Measurements from ENCODE around the gene PRSS22.

The PRSS22 gene

GRCh38 chr16:2879854-2880508 is 22.0 kb upstream of the PRSS22 start:
- DNase-seq = no peak

- DNase-seq = peak; percentile 66
These were observed 17.0 kb upstream of the PRSS22 start for GRCh38 chr16:2874912-2875362.

- DNase-seq = no peak
These were observed 16.3 kb upstream of the PRSS22 start for GRCh38 chr16:2874032-2874911.

DNA sequence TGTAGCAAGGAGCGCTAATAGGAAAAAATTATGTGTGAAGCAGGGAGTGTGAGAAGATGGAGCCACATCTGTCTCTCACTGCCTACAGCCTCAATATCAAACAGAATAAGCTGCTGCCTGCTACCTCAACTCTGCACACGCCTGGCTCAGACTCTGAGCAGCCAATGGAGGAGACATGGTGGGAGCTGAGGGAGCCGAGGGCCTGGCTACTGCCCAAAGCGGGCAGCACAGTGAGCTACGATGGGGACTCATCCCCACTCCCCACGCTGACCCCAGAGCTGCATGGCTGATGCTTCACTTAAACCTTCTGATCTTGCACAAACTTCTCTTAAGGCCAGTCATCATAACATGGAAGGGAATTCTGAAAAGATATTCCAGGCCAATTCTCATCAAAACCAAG is 14.0 kb upstream of the PRSS22 start:
- no peak for DNase-seq

DNA sequence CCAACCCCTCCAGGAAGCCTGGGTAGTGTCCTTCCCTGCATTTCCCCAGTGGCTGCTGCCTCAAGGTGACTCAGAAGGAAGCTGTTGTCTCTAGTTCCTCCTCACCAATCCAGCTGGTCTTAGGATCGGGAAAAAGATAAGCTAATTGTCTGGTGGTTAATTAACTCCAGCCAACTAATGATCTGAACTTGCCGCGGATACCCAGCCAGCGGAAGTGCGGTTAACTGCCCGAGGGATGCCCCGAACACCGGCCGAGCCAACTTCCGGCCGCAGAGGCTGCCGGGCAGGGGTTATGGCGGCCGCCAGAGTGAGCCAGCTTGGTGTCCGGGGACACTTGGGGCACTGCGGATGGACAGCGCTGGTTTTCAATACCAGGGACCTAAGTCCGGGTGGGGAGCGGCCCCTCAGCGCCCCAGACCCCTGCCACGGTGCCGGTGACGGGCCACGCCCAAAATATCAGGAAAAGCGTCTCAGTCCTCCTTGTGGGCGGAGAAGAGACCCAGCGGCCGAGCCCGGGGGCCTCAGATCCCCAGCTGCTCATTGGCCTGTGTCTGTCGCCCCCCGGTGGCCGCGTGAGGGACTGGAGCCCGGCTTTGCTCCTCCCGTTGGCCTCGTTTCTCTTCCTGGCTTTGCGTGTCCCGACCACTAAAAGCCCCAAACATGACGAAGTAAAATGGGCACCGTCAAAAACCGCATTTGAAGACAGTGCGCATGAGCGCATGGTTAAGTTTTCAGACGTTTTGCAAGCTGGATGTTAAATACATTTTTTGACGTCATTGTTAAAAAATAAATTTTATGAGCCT is 10.2 kb upstream of the PRSS22 start:
- DNase-seq = peak; percentile 68

- DNase-seq = no peak
These were observed 9.7 kb upstream of the PRSS22 start for GRCh38 chr16:2867661-2867986.

- no peak for DNase-seq
These were observed 8.5 kb upstream of the PRSS22 start for GRCh38 chr16:2866431-2866830.

GRCh38 chr16:2865651-2866050 is 7.7 kb upstream of the PRSS22 start:
- DNase-seq = no peak

DNA sequence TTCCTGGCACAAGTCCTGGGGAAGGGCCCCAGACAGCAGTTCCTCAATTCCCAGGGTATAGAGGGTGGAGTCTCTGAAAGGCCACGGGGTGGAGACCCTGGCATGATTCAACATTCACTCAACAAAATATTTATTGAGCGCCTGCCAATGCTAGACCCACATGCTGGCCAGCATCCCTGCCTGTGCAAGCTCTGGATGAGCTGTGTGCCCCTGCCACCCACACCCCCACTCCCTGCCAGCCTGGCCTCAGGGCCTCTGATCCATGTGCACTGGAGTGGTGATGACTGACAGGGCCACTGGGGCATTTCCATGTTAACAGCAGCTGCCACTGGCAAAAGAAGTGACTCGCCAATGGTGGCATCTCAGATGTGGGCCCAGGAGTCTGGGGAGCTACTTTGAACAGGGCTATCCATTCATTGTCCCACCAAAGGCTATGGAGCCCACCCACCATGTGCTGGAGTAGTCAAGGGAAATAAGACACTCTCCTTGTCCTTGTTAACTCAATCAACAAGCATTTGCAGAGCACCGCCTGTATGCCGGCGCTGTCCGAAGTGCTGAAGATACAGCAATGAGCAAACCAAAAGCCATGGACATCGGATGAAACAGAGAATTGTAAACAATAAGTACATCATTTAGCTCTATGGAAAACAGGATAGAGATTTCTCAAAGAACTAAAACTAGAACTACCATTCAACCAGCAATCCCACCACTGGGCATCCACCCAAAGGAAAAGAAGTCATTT is 3.0 kb upstream of the PRSS22 start:
- DNase-seq = no peak

DNA sequence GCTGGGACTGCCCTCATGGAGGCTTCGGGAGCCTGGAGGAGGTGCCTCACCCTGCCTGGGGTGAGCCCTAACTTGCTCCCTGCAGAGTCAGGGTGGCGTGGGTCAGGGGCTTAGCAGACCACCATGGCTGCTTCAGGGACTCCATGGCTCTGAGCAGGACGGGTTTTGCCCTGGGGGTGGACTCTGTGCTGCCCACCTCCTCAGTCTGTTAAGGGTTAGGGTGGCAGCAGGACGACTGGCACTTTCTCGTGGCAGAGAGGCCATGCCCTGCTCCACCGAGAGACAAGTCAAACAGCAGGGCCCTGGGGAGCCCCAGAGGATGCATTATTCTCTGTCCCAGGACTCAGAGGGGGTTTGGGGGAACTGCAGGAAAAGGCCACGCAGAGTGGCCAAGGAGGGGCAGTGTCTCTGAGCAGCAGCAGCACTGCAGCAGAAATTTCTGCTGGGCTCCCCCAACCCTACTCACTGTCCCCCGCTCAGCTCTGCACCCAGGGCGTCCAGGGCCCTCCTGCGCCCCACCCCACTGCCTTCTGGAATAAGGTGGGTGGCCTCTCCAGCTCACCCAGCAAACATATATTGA is 1.8 kb upstream of the PRSS22 start:
- no peak for DNase-seq

DNA sequence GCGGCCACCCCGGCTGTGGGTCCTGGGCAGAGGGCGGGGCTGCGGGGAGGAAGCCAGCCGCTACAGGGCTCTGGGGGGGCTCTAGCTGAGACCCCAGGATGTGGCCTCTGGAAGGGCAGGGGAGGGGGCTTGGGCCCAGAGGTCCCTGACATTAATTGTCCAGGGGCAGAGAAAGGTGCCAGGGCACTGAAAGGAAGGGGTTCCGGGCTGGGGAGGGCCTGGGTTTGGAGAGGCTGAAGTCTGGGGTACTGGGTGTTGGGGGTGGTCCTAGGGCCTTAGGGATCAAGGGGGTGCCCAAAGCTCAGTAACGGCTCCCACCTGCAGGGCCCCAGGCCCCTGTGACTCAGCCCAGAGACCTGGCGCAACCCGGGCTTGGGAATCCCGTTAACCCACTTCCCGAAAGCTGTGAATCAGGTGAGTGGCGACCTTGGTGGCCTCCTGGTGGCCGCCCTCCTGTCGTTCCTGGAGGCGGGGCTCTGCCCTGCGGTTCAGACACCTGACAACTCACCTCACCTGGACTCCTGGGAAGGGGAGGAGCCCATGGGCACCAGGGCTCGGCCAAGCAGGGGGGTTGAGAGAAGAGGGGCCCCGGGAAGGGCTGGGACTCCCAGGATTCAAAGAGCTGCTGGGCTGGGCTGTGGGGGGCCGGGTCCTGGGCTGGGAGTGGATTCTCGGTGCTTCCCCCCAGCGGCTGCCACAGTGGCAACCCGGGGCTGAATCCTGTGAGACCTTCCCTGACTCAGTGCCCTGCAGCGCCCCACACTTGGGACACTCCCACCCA is 465 bp upstream of the PRSS22 start:
- DNase-seq = peak; percentile 68

DNA sequence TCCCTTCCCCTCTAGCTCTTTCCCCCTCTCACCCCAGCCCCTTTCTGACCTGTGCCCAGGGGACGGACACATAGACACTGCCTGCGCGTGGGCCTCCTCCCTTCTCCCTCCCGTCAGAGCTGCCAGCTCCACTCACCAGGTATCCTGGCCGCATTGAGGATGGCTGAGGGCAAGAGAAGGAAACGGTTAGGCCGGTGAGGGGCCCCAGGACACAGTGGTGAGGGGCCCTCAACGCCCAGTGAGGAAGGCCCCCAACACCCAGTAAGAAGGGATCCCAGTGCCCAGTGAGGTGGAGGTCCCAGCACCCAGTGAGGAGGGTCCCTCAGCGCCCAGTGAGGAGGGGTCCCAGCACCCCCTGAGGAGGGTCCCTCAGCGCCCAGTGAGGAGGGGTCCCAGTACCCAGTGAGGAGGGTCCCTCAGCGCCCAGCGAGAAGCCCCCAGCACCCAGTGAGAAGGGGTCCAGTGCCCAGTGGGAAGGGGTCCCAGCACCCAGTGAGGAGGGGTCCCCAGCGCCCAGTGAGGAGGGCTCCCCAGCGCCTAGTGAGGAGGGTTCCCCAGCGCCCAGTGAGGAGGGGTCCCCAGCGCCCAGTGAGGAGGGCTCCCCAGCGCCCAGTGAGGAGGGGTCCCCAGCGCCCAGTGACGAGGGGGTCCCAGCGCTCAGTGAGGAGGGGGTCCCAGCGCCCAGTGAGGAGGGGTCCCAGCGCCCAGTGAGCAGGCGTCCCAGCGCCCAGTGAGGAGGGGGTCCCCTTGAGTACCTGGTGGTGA is 1.1 kb downstream of the PRSS22 start:
- DNase-seq = no peak

- no peak for DNase-seq
These were observed 1.8 kb downstream of the PRSS22 start for GRCh38 chr16:2856061-2856670.

DNA sequence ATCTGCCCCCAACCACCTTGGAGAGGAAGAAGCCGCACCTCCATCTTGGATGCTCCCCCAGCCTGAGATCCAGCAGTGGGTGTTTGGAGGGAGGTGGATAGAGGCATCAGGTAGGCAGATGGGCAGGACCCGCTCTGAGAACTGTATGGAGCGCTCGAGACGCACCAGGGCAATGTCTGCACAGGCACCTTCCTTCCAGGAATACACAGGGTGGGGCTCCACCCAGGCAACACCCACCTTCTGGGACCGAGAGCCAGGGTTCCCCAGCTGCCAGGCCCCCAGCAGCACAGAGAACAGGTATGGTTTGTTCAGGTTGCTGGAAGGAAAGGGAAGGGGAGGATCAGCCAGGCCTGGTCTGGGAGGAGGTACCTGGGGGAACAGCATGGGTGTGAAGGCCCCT is 2.4 kb downstream of the PRSS22 start:
- DNase-seq = no peak

DNA sequence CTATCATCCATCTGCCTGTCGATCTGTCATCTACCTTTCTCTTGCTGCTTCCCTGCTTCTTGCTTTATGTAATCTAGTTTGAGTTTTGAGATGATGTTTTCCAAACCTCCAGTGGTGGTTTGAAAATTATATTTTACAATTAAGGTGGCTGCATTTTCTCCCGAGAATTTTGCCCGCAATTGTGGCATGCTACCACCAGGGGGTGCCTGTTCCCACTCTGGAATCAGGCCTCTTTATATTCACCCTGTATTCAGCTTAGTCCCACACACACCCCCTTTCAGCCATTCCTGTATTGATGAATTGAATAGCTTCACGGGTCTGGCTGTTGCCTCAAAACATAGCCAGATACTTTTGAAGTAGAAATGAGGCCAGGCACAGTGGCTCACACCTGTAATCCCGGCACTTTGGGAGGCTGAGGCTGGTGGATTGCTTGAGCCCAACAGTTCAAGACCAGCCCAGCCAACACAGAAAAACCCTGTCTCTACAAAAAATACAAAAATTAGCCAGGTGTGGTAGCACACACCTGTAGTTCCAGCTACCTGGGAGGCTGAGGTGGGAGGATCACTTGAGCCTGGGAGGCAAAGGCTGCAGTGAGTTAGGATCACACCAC is 3.2 kb downstream of the PRSS22 start:
- no peak for DNase-seq

GRCh38 chr16:2853531-2854073 is 4.4 kb downstream of the PRSS22 start:
- DNase-seq = no peak

GRCh38 chr16:2852731-2853507 is 5.1 kb downstream of the PRSS22 start:
- DNase-seq = no peak

DNA sequence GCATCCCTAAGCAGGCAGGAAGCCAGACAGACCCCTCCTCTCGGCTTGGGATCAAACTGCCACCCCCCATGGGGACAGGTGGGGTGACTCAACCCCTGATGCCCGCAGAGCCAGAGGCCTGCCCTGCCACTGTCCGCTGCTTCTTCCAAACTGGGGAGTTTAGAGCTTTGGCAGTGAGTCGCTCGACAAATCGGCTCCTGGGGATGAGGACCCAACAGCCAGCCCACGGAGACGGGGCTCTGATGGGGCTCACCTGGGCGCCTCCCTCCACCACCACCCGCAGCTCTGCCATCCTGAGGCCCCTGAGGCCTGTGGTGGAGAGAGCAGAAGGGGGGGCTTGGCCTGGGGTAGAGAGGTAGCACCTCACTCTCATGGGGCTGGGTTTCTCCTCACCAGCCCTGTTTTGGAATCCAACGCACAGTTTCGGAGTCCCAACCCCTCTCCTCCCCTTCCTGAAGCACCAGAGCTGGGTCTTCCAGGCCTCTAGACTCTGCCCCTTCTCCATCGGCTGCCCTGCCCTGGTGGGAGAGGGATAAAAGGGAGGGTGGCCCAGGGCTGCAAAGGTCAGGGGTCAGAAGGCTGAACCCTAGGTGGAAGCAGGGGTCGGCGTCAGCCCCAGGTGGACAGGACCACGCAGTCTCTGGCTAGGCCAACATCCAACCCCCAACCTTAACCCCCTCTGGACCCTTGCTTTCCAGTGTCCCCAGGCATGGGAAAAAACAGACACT is 5.8 kb downstream of the PRSS22 start:
- DNase-seq = no peak

Measured in NCI-H510A treated with DMSO at 0.1 percent for 48 hours (cell line).